ENCODE measurements around the gene CACNA1B. TPM values are rescaled to one million over a fixed set of nuclear protein-coding genes. Genes with fewer than 3 reads are reported as not detected.

CACNA1B gene
- total RNA-seq, 1 experiment from 2014 or later, result 1.7 TPM

DNA sequence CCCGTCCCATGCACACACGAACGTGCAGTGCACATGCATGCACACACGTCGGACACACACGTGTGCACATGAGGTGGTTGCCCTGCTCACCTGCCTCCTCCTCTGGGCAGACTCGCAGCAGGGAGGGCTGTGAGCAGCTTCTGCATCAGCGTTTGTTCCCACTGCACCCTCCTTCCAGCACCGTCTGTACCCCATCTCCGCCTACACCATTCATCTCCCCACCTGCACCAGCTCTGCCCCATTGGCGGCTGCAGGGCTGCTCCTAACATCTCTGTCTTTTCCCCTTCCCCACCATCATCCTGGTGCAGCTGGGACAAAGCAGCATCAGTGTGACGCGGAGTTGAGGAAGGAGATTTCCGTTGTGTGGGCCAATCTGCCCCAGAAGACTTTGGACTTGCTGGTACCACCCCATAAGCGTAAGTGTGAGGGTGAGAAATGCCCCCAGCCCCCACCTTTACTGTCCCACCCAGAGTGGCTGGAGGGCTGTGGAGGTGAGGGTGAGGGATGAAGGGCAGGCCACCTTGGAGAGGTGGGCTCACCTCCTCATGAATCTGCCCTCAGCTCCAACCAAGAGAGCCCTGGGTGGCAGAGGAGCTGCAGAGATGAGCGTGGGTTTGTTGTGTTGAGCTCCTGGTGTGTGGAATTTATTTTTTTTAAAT, 234.6 kb downstream of the CACNA1B start:
- POLR2A ChIA-PET, result no interaction called here
- RAD21 ChIA-PET (ENCODE audit: low non-redundant PET in 1 of 2, low total read pairs in 2 of 2, uncharacterized antibody in 2 of 2, unreplicated experiment in 2 of 2), result no interaction called here
- Histone ChIP-seq H4K20me1 (ENCODE audit: insufficient read depth) (no peaks in the 10 kb centered on the region), H3K4me3 (replicated peaks in 1 of 2; ENCODE audit: low read depth in 1 of 2, low read length in 2 of 2) (no peak overlapping the region), H3K4me1 (ENCODE audit: control insufficient read depth in 1 of 2, insufficient read depth in 2 of 2, low read length in 2 of 2) (no peaks in the 10 kb centered on the region), H3K9me3 (ENCODE audit: control insufficient read depth in 1 of 2, insufficient read depth in 1 of 2, low read depth in 1 of 2, low read length in 2 of 2) (no peaks in the 10 kb centered on the region), H3K36me3 (ENCODE audit: control insufficient read depth in 1 of 2, insufficient read depth in 2 of 2, low read length in 2 of 2) (no peaks in the 10 kb centered on the region), H3K27me3 (ENCODE audit: insufficient read depth, low read length) (no peaks in the 10 kb centered on the region), H3K79me2 (ENCODE audit: insufficient read depth, low read length) (no peaks in the 10 kb centered on the region), H3K4me2 (ENCODE audit: low read length) (no peak overlapping the region), H3K9me2 (ENCODE audit: insufficient read depth) (no peaks in the 10 kb centered on the region), H3K9ac (ENCODE audit: low read length) (no peak overlapping the region), H2AFZ (ENCODE audit: low read depth, low read length, poor library complexity, severe bottlenecking) (no peak overlapping the region), H3K27ac (ENCODE audit: low read depth, low read length) (no peak overlapping the region)
- CTCF ChIA-PET, result no interaction called here
- TF ChIP-seq CTCF (IDR thresholded peaks at IDR 0.05 in 2 of 3, conservative IDR thresholded peaks at IDR 0.05 in 1 of 3; ENCODE audit: borderline replicate concordance in 1 of 3, insufficient read depth in 1 of 3, low read depth in 2 of 3, low read length in 2 of 3) (no peak), POLR2A (IDR thresholded peaks at IDR 0.05; ENCODE audit: borderline replicate concordance, extremely low read depth, insufficient read depth, insufficient read length) (no peak)
- no TSS peak for BruUV-seq (replicated peaks)
- ATAC-seq, result no peak
- no peak for DNase-seq (ENCODE audit: low read depth, low spot score)
- intact Hi-C loops (cut with micrococcal nuclease), result no loop called here

DNA sequence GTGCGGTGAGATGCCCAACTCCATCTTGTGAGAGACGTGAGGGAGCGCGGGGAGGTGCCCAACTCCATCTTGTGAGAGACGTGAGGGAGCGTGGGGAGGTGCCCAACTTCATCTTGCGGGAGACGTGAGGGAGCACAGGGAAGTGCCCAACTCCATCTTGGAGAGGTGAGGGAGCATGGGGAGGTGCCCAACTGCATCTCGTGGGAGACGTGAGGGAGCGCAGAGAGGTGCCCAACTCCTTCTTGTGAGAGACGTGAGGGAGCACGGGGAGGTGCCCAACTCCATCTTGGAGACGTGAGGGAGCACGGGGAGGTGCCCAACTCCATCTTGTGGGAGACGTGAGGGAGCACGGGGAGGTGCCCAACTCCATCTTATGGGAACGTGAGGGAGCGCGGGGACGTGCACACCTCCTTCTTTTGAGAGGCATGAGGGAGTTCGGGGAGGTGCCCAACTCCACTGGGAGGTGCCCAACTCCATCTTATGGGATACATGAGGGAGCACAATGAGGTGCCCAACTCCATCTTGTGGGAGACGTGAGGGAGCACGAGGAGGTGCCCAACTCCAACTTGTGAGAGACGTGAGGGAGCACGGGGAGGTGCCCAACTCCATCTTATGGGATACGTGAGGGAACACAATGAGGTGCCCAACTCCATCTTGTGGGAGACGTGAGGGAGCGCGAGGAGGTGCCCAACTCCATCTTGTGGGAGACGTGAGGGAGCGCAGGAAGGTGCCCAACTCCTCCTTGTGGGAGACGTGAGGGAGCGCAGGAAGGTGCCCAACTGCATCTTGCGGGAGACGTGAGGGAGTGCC, 235.4 kb downstream of the CACNA1B start:
- Histone ChIP-seq H3K4me2 (ENCODE audit: low read length) (no peak overlapping the region), H3K9ac (ENCODE audit: low read length) (no peak overlapping the region), H2AFZ (ENCODE audit: low read depth, low read length, poor library complexity, severe bottlenecking) (no peak overlapping the region), H3K4me3 (replicated peaks in 1 of 2; ENCODE audit: low read depth in 1 of 2, low read length in 2 of 2) (no peak overlapping the region), H3K79me2 (ENCODE audit: insufficient read depth, low read length) (no peaks in the 10 kb centered on the region), H3K9me2 (ENCODE audit: insufficient read depth) (no peaks in the 10 kb centered on the region), H3K4me1 (ENCODE audit: control insufficient read depth in 1 of 2, insufficient read depth in 2 of 2, low read length in 2 of 2) (no peaks in the 10 kb centered on the region), H3K9me3 (ENCODE audit: control insufficient read depth in 1 of 2, insufficient read depth in 1 of 2, low read depth in 1 of 2, low read length in 2 of 2) (no peaks in the 10 kb centered on the region), H3K36me3 (ENCODE audit: control insufficient read depth in 1 of 2, insufficient read depth in 2 of 2, low read length in 2 of 2) (no peaks in the 10 kb centered on the region), H3K27me3 (ENCODE audit: insufficient read depth, low read length) (no peaks in the 10 kb centered on the region), H3K27ac (ENCODE audit: low read depth, low read length) (no peak overlapping the region), H4K20me1 (ENCODE audit: insufficient read depth) (no peaks in the 10 kb centered on the region)
- TF ChIP-seq CEBPB (IDR thresholded peaks at IDR 0.05; ENCODE audit: low read depth) (no peak), EGR1 (IDR thresholded peaks at IDR 0.05; ENCODE audit: low read depth) (no peak), EZH2 (IDR thresholded peaks at IDR 0.05) (no peak)
- TF ChIP-seq, protein P1, sequence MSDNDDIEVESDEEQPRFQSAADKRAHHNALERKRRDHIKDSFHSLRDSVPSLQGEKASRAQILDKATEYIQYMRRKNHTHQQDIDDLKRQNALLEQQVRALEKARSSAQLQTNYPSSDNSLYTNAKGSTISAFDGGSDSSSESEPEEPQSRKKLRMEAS (IDR thresholded peaks at IDR 0.05), result no peak
- no TSS peak for BruUV-seq (replicated peaks)
- intact Hi-C loops (cut with micrococcal nuclease), result no loop called here
- ChIA-PET RAD21 (ENCODE audit: low non-redundant PET in 1 of 2, low total read pairs in 2 of 2, uncharacterized antibody in 2 of 2, unreplicated experiment in 2 of 2) (no interaction called here), POLR2A (no interaction called here), CTCF (no interaction called here)
- ATAC-seq, result no peak
- DNase-seq (ENCODE audit: low read depth, low spot score), result no peak
